ENCODE measurements around the gene TNXB. TPM values are rescaled to one million over a fixed set of nuclear protein-coding genes. Genes with fewer than 3 reads are reported as not detected.

Gene TNXB
- total RNA-seq, 2 donors from 2014 or later = 7.3 to 20.1 TPM

DNA sequence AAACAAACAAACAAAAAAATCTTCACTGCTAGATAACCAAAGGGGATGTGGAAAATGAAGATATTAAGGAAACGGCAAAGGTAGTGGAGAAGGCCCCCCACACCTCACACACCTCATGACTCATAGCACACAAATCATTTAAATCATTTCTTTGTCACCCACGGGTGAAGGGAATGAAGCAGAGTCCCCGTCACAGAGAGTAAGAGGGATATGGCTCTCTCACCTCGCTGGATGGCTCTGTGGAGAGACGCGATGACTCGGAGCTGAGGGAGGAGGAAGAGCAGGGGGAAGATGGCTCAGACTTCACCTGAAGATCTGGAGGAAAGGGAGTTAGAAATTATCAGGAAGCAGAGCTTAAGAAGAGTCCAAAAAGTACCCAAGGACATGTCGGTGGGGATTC lies 17.7 kb upstream of the TNXB start:
- Histone ChIP-seq H3K27me3 (no peaks in the 10 kb centered on the region), H3K27ac (no peak overlapping the region), H3K4me3 (peak overlapping the region; percentile 81), H3K4me1 (peaks cover 21% of the 10 kb centered on the region), H3K9me3 (no peaks in the 10 kb centered on the region), H3K9ac (ENCODE audit: low read depth in 2 of 2, low read length in 2 of 2) (peak overlapping the region; percentile 45 to 100), H3K36me3 (peaks cover 3% of the 10 kb centered on the region)
- no peak for DNase-seq
- intact Hi-C loops (cut with DNase I) = no loop called here
- TF ChIP-seq, protein P1, sequence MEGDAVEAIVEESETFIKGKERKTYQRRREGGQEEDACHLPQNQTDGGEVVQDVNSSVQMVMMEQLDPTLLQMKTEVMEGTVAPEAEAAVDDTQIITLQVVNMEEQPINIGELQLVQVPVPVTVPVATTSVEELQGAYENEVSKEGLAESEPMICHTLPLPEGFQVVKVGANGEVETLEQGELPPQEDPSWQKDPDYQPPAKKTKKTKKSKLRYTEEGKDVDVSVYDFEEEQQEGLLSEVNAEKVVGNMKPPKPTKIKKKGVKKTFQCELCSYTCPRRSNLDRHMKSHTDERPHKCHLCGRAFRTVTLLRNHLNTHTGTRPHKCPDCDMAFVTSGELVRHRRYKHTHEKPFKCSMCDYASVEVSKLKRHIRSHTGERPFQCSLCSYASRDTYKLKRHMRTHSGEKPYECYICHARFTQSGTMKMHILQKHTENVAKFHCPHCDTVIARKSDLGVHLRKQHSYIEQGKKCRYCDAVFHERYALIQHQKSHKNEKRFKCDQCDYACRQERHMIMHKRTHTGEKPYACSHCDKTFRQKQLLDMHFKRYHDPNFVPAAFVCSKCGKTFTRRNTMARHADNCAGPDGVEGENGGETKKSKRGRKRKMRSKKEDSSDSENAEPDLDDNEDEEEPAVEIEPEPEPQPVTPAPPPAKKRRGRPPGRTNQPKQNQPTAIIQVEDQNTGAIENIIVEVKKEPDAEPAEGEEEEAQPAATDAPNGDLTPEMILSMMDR (IDR thresholded peaks at IDR 0.05) = no peak

DNA sequence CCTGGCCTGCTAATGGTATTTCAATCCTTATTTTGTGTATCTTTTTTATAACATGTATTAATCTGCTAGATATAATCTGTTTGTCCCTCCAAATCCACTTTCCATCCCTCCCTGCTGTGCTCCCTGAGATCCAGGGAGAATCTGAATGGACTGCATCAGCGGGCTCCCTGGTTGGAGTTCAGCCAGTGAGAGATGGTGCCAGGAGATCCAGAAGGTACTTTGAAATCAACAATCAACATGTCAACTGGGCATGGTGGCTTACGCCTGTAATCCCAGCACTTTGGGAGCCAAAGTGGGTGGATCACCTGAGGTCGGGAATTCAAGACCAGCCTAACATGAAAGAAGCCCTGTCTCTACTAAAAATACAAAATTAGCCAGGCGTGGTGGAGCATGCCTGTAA lies 14.5 kb upstream of the TNXB start:
- Histone ChIP-seq H3K4me1 (peaks cover 17% of the 10 kb centered on the region), H3K9ac (ENCODE audit: low read depth in 2 of 2, low read length in 2 of 2) (no peak overlapping the region), H3K9me3 (no peaks in the 10 kb centered on the region), H3K4me3 (no peak overlapping the region), H3K36me3 (peaks cover 12% of the 10 kb centered on the region), H3K27me3 (no peaks in the 10 kb centered on the region), H3K27ac (no peak overlapping the region)
- DNase-seq = no peak
- intact Hi-C loops (cut with DNase I) = no loop called here
- TF ChIP-seq, protein P1 (IDR thresholded peaks at IDR 0.05) = no peak

DNA sequence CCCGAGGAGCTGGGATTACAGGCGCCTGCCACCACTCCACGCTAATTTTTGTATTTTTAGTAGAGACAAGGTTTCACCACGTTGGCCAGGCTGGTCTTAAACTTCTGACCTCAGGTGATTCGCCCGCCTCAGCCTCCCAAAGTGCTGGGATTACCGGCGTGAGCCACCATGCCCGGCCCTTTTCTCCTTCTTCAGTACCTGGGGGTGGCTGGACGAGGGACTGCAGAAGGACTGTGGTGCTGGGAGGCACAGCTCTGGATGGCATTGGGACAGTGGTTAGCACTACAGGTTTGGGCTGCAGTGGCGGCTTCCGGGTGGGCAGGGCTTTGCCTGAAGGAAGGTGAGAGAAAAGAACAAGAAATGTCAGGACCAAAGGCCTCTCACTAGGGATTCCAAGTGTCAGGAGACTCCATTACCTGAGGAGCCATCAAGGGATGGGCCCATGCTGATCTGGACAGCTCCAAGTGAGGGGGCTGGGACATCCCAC lies 11.5 kb upstream of the TNXB start:
- intact Hi-C loops (cut with DNase I) = no loop called here
- no peaks in the 10 kb centered on the region for H3K9me3 ChIP-seq
- no peaks in the 10 kb centered on the region for H3K27me3 ChIP-seq
- peaks cover 4% of the 10 kb centered on the region for H3K4me1 ChIP-seq
- H3K4me3 ChIP-seq = no peak overlapping the region
- TF ChIP-seq, protein P1 (IDR thresholded peaks at IDR 0.05) = no peak
- no peak overlapping the region for H3K27ac ChIP-seq
- DNase-seq = no peak
- no peak overlapping the region for H3K9ac ChIP-seq (ENCODE audit: low read depth in 2 of 2, low read length in 2 of 2)
- H3K36me3 ChIP-seq = peaks cover 12% of the 10 kb centered on the region

DNA sequence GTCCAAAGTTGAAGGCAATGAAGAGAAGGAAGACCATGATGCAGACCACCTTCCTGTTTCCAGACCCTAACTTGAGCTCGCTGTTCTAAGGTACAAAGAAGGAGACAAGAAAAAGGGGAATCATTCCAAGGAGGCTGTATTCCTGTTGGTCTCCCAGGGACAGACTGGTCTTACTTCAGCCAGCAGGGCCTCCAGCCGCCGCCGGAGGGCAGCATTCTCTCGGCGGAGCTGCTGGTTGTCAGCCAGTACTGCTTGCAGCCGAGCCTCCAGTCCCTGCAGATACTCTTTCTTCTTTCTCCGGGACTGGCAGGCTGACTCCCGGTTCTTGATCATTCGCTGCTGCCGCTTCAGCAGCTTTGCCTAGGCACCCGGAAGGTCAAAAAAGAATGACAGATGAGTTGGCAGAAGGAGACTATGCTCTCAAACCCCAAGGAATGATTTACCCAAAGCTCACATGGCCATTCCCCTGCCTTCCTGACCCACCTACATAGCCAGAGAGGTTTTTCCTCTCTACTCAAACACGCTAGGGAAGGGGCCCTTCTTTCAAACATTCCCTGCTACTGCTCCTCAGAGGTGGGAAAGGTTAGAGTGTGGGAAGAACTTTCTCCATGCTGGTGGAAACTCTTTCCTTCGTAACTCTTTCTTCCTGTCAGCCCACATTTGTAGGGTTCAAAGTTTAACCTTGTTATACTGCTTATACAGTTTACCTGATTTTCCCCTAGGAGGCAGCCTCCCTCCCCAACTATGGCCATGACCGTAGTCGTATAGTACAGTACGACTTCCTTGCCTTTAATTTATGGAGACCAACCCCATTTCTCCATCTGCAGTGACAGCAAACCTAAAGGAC lies 9.9 kb upstream of the TNXB start:
- Histone ChIP-seq H3K4me1 (peaks cover 4% of the 10 kb centered on the region), H3K27me3 (no peaks in the 10 kb centered on the region), H3K9me3 (no peaks in the 10 kb centered on the region), H3K9ac (ENCODE audit: low read depth in 2 of 2, low read length in 2 of 2) (peak overlapping the region in 1 of 2 donors; percentile 66), H3K27ac (peak overlapping the region; percentile 70), H3K4me3 (no peak overlapping the region), H3K36me3 (peaks cover 12% of the 10 kb centered on the region)
- intact Hi-C loops (cut with DNase I) = loop anchor here (5.0 kb wide), 2 partner anchors 38 to 123 kb away; no protein-coding TSS in a partner anchor
- TF ChIP-seq, protein P1 (IDR thresholded peaks at IDR 0.05) = peak; percentile 86
- peak; percentile 88 for DNase-seq

DNA sequence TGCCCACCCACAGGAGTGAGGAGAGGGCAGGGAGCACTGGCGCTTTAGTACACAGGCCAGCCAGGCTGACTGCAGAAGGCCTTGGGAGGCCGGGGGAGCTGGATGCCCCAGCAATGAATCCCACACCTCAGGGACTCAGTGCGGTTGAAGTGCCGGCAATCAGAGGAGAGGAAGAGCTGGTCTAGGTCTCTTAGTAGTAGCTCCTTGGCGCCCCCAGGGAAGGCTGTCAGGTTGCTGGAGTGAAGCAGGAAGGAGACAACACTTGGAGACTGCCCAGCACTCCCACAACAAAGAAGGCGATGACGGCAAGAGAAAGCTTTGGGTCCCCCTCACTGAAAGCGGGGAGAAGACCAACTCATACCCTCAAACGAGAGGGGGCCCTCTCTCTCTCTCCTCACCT lies 8.3 kb upstream of the TNXB start:
- Histone ChIP-seq H3K36me3 (peaks cover 12% of the 10 kb centered on the region), H3K9me3 (no peaks in the 10 kb centered on the region), H3K4me1 (peaks cover 4% of the 10 kb centered on the region), H3K9ac (ENCODE audit: low read depth in 2 of 2, low read length in 2 of 2) (no peak overlapping the region), H3K4me3 (no peak overlapping the region), H3K27me3 (no peaks in the 10 kb centered on the region), H3K27ac (no peak overlapping the region)
- intact Hi-C loops (cut with DNase I) = loop anchor here (5.0 kb wide), 2 partner anchors 40 to 125 kb away; no protein-coding TSS in a partner anchor
- no peak for DNase-seq
- TF ChIP-seq, protein P1 (IDR thresholded peaks at IDR 0.05) = no peak

Data from colonic mucosa (tissue), 4 donors.